ENCODE data around the gene UBE2Z.
A peak's percentile ranks its signal among the peaks of the same experiment; 100 is the strongest.
"Not testable (repeated sequence)": the region's sequence is repeated elsewhere in the genome, so short reads cannot be mapped to it uniquely, and the experiment has no call there.

The UBE2Z gene

GRCh38 chr17:48908047-48908843 lies at the start of gene UBE2Z:
UBE2Z (plus strand) TSS chr17:48908407; CDS start chr17:48908504, 97 bp downstream.
- DNase-seq, result peak; percentile 59

- DNase-seq, result no peak
These were observed 48.2 kb upstream of the UBE2Z start for GRCh38 chr17:48860034-48860433.

GRCh38 chr17:48860456-48860855 lies 47.8 kb upstream of the UBE2Z start:
- no peak for DNase-seq

GRCh38 chr17:48868916-48869500 lies 39.2 kb upstream of the UBE2Z start:
- DNase-seq, result no peak

GRCh38 chr17:48869821-48870318 lies 38.3 kb upstream of the UBE2Z start:
- DNase-seq, result no peak

- DNase-seq, result no peak
These were observed 37.1 kb upstream of the UBE2Z start for GRCh38 chr17:48871035-48871550.

GRCh38 chr17:48871551-48872351 lies 36.5 kb upstream of the UBE2Z start:
- DNase-seq, result no peak

- not testable (repeated sequence) for DNase-seq
These were observed 35.8 kb upstream of the UBE2Z start for GRCh38 chr17:48872409-48872808.

GRCh38 chr17:48873209-48873608 lies 35.0 kb upstream of the UBE2Z start:
- no peak for DNase-seq

- no peak for DNase-seq
These were observed 34.3 kb upstream of the UBE2Z start for GRCh38 chr17:48873696-48874443.

GRCh38 chr17:48878920-48879898 lies 29.0 kb upstream of the UBE2Z start:
- peak; percentile 49 for DNase-seq

- DNase-seq, result no peak
These were observed 25.9 kb upstream of the UBE2Z start for GRCh38 chr17:48882272-48882671.

- DNase-seq, result no peak
These were observed 25.0 kb upstream of the UBE2Z start for GRCh38 chr17:48883171-48883570.

GRCh38 chr17:48890086-48890485 lies 18.1 kb upstream of the UBE2Z start:
- no peak for DNase-seq

- DNase-seq, result no peak
These were observed 15.1 kb upstream of the UBE2Z start for GRCh38 chr17:48892940-48893645.

GRCh38 chr17:48893646-48894508 lies 14.3 kb upstream of the UBE2Z start:
- DNase-seq, result no peak

GRCh38 chr17:48894886-48895285 lies 13.3 kb upstream of the UBE2Z start:
- DNase-seq, result no peak

GRCh38 chr17:48901241-48901640 lies 7.0 kb upstream of the UBE2Z start:
- no peak for DNase-seq

- no peak for DNase-seq
These were observed 4.8 kb upstream of the UBE2Z start for GRCh38 chr17:48903401-48903800.

- DNase-seq, result no peak
These were observed 3.8 kb upstream of the UBE2Z start for GRCh38 chr17:48904428-48904827.

Measured in NCI-H2081 treated with DMSO at 0.1 percent for 48 hours (cell line).